ENCODE data around the gene IER5.

The IER5 gene

DNA sequence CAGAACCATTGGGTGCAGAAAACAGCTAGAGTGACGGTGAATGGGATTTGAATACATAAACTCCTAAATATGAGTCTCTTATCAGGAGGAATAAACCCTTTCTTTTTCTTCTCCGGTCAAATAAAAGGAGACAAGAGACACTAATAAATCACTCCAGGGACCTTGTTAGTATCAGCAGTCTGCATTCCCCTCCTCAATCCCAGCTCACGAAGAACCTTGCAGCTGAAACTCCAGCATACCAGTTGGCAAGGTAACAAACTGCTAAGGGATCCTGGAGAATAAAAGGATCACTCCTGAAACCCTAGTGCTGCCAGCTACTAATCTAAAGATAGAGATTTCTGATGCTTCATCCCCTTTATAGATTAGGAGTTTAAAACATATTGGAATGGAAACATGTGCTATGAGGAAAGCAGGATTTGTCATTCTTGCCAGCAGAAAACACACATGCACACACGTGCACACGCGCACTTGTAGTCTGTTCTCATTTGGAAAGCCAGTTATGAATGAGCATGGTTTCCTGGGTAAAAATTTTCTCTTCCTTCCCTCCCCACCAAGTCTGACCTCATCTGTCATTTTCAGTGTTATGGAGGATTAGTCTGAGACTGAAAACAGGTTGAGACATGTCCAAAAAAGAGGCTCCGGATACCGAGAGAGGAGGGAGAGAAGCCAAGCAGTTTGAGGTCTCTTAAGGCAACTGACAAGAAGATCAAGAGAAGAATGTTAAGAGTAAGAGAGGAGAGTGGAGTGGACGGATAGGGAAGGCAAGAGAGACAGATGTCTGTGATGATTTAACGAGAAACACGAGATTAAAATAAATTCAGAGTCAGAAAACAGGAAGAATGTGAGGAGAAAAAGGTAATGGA lies 10.9 kb downstream of the IER5 start:
- no peak for DNase-seq (ENCODE audit: low read depth in 2 of 2)

DNA sequence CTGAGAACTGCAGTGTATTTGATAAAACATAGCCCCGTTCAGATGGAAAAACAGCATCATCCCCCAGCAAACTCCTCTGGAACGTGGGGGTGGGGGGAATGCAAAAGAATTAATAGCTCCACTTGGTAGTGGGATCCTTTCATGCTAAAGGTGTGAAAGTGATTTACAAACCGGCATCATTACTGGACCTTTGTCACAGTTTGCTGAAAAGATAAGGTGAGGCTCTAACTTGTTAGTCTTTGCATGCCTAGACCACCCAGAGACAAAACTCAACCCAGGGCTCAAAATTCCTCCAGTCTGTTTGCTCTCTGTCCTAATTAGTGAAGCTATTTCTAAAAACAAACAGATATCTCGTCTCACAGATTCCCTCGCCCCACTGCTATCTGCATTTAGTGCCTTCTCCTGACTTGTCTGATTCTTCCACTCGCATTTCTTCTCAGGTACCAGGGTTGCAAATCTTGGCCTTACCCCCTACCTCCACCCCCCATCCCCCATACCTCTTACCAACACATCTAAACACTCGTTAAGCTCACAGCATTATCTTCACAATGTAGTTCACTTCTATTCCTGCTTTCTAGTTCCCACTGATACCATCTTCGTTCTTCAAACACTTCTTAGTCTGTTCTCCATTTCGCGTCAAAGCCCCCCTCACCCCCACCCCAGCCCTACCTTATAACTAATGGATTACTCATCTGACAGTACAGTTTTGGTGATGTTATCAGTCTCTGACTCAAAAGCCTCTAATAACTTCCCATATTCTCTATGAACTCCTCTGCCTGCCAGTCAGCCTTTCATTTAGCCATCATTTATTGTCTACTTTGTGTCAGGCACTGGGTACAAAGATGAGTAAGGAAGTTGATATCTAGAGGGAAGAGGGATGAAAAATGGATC lies 11.8 kb downstream of the IER5 start:
- DNase-seq (ENCODE audit: low read depth in 2 of 2), result no peak

DNA sequence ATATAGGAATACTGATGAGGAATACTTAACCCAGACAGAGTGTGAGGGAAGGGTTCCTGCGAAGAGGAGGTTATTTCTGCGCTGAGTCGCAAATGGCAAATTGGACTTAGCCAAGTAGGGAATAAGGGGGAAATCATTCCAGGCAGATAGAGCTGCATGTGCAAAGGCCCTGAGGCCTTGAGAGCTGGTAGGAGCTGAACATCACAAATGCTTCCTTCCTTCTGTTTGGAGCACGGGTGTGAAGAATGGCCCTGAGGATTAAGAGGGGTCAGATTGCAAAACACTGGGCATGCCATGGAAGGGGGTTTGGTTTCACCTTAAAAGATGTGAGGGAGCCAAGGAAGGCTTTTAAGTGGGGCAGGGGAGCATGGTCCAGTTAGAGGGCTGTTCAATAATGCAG lies 12.4 kb downstream of the IER5 start:
- DNase-seq (ENCODE audit: low read depth in 2 of 2), result no peak

DNA sequence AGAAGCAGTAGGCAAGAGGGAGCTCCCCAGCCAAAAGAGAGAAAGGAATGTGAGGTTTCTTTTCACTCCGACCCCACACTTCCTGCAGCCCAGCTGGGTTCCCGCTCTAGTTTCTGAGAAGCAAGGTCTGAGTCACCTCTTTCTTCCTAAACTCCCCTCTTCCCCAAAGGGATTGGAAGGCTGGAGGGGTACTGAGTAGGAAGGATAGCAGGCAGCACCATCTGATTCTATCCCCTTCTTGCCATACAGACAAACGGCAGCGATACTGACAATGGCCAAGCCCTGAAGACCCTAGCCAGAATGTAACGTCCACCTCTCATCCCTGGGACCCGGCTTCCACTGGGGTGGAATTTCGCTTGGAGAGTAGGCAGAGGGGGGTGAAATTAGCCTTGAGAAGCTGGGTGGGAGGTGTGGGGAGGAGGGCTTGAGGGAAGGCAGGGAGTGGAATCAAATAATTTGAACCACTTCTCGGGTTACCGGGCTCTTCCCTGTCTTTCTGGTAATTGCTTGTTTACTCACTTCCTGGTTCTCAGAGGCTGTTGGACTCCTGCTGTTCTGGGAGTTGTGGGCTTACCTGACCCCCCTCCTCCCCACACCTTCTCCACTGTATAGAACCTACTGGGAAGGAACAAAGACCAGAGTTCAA lies 13.2 kb downstream of the IER5 start:
- DNase-seq (ENCODE audit: low read depth in 2 of 2), result no peak

DNA sequence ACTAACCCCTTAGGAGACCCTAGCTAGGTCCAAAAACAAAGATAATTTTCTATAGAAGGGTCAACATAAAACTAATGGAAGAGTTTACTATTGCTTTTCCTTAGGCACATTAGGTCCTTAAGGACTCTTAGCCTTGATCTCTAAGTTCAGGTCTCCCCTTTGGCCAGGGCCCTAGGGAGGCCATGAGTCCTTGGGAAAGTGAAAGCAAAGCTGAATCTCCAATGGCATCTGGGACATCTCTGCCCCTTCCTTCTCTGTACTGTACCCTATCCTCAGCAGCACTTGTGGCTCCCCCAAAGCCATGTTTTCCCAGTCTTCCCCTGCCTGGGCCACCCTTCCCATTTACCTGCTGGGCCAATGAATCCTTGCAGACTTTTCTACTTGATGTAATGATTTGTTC lies 14.3 kb downstream of the IER5 start:
- DNase-seq (ENCODE audit: low read depth in 2 of 2), result no peak

DNA sequence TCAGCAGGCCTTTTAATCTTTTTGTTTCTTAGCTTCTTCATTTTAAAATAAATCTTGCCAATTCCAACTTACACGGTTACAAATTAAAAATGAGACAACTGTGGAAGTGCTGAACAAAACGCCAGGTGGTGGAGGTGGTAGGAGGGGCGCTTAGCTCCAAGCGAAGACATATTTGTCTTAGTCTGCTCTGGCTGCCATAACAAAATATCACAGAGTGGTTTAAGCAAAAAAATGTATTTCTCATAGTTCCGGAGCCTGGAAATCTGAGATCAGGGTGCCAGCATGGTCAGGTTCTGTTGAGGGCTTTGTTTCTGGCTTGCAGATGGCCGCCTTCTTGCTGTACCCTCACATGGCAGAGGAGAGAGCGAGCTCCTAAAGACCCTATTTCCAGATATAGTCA lies 14.9 kb downstream of the IER5 start:
- no peak for DNase-seq (ENCODE audit: low read depth in 2 of 2)

DNA sequence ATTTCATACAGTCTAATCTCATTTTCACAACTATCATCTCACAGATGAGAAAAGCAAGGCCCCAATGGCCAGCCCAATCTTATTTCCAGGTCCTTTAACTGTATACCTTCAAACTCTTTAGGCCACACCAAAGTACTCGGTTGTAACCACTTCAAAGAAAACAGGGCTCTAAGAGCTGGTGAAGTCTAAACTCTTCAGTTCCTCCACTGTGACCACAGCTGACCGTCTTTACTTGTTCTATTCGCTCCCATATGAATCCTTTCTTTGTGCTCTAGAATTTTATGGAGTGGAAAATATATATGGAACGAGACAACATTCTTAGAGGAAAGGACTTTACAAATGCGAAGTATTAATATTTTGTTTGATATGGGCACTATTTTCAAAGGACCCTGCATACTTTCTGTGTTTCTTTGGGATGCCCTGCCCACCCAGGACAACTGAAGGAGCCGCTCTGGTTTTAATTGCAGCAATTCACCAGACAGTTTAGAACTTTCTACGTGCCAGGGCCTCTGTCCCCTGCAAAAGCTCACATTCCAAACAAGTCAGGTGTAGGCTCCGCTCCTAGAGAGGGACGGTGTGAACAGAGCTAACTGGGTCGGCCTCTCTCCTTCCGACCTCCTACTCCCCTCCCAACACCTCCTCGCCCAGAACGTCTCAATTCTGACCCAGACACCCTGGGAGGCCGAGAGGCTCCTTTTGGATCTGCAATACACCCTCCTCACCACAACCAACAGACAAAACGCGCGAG lies 15.7 kb downstream of the IER5 start:
- no peak for DNase-seq (ENCODE audit: low read depth in 2 of 2)

DNA sequence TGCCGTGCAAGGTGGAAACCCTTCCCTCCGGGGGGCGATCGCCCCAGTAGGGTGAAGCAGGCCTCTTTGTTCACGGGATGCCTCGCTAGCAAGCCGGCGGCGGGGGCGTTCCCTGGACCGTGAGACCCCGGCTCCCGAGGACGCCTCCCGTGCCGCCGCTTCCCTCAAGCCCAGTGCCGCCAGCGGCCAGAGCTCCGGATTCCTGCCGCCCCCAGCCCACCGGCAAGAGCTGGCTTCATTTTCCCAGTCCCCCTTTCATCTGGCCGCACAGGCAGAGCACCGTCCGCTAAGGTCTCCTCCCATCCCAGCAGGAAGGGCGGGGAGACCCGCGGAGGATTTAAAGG lies 16.3 kb downstream of the IER5 start:
- no peak for DNase-seq (ENCODE audit: low read depth in 2 of 2)

DNA sequence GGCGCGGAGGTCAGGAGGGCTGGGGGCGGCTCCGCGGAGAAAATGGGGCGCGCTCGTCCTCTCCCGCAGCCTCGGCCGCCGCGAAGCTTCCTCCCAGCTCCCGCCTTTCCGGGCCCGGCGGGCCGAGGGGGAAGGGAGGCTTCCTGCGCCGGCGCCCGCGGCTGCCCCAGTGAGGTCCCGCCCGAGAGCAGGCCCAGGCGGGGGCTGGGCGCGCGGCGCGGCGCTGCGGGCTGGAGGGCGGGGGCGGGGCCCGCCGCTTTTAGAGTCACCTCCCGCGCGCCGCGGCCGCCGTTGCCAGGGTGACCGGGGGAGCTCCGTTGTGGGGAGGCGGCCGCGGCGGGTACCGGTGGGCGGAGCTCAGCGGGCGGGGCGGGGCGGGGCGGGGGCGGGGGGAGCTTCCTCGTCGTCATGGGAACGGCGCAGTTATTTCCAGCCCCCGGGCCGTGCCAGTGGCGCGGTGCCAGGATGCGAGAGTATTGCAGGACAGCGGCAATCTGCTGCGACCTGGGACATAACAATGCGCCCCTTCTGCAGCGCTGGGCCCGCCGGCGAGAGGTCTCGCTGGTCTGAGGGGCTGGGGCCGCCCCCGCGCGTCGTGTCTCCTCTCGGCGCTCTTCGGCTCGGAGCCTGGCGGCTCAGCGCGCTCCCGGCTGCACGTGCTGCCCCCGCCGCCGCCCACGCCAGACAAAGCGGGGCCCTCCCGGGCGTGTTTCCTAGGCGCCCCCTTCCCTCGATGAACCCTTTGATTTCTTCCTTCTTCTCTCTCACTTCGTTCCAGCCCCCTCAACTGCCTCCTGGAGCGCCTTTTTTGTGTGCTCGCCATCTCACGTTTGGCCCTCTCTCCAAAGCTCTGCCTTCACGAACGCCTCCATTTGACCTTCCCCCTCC lies 16.9 kb downstream of the IER5 start:
- peak; percentile 80 to 92 for DNase-seq (ENCODE audit: low read depth in 2 of 2)

DNA sequence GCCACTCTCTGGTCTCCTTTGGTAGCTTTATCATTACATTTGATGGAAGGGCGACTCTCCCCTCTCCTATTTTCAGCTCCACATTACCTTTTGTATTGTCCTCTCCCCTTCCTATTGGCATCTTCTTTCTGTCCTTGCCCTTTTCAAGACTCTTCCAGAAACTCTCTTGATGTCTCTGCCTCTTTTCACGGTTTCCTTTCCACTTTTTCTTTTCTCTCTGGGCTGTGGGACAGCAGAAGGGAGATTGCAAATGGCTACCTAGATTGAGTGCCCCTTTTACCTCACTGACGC lies 17.5 kb downstream of the IER5 start:
- DNase-seq (ENCODE audit: low read depth in 2 of 2), result no peak

DNA sequence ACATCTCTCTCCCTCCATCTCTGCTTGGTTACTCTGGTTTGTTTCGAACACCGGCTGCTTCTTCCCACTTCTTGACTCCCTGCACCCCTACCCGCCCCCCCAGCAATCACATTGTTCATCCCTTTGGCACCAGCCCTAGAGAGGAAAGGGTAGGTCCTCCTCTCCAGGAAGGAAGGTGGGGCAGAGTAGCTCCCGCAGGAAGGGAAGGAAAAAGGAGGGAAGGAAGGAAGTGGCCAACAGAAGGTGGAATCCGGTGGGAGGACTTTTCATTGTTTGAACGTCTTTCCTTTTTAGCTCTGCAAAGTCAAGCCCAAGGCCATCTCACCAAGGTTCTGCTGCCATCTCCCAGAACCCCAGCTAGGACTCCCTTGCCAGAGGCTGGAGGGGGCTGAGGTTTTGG lies 18.0 kb downstream of the IER5 start:
- no peak for DNase-seq (ENCODE audit: low read depth in 2 of 2)

DNA sequence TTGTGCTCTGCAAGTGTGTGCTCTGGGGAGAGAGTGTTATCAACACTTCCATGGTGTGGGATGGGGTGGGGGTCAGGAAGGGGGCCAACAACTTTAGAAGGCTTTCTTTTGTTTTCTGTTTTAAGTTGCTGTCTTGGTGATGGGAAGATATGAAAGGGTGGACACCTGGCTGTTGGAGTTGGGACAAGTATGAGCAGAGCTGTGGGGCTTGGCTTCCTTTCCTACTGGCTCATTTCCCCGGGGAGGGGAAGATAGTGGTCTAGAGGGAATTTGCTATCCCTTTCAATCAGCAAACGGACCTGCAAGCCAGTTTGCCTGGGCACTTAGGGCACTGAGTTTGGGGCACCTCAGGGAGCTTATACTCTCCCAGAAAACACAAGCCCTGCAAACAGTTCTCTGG lies 19.2 kb downstream of the IER5 start:
- no peak for DNase-seq (ENCODE audit: low read depth in 2 of 2)

DNA sequence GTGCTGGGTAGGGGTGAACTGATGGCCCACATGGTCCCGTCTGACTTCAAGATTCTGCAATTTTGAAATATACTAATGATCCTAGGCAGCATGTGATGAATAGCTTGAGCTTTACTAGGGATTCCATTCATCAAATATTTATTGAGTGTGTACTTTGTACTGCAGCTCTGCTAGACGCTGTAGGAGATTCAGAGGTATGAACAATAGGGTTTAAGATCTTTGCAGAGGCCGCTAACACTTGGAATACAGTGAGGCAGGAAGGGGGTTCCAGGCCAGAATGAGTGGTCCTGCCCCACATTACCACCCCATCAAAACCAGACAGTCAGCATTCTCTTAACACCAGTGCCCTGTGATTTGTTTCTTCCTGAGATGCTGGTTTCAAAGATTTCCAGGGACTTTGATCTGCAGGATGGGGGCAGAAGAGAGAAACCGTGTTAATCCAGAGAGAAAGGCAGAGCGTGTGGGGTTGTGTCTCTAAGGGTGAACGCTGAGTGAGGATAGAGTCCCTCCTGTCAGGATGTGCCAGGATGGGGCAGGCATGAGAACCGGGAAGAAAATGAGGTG lies 19.9 kb downstream of the IER5 start:
- DNase-seq (ENCODE audit: low read depth in 2 of 2), result no peak

DNA sequence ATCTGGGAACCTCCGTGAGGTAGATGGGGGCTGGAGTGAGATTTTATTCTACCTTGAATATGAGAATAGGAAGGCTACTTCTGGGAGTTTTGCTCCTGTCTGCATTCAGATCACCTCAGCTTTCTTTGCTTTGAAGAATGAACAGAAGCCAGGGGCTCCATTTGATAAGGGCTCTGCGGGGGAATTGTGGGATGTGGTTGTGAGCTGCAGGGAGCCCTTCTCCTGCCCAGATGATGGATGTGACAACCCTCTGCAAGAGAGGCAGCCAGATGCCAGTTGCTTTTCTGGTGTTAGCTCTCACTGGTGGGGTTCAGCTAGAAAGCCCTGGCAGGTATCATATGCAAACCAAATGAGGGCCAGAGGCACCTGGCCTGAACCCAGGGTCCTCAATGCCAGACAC lies 21.5 kb downstream of the IER5 start:
- no peak for DNase-seq (ENCODE audit: low read depth in 2 of 2)

DNA sequence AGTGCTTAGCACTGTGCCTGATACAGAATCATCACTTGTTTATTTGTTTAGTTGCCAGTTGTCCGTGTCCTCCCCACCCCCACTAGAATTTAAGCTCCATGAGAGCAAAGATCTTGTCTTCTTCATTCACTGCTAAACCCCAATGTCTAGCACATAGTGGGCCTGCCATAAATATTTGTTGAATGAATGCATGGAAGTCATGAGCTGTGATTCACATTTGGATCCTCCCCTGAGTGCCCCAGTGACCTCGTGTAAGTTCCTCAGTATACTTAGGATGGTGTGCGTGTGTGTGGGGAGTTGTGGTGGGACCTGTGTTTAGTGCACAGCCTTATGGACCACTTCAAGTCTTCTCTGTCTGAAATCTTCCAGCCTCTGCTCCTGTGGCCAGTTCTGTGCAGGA lies 23.1 kb downstream of the IER5 start:
- DNase-seq (ENCODE audit: low read depth in 2 of 2), result no peak

DNA sequence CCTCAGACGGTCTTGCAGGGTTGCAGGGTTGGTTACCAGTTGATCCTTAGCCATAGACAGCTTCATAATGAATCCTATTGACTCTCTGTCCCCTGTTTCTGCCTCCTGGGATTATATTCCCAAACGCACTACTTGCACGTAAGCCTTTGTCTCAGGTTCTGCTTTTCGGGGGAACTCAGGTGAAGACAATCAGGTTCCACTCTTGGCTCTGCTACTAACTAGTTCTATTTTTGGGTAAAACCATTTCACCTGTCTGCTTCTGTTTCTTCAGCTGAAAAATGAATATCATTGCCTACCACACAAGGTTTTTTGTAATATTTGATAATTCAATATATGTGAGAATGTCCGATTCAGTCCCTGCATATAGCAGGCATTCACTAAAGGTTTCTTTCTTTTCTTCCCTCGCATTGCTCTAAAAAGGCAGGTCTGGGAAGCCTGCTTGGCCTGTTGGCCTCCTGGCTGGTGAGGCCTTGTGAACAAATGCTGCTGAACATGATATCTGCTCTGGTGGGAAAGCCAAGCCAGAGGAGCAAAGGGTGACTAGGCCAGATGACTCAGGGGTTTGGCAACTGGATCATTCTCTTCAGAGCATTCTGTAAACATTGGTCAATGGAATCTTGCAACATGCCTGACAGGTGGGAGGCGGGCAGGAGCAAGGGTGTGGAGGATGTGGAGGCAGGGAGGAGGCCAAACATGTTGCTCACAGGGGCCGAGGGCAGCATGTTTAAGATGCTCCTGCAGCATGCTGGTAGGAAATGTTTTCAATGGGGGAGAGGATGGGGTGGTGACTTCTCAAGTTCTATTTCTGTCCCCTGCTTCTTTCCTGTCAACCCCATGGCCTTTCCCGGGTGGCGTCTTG lies 23.8 kb downstream of the IER5 start:
- no peak for DNase-seq (ENCODE audit: low read depth in 2 of 2)

DNA sequence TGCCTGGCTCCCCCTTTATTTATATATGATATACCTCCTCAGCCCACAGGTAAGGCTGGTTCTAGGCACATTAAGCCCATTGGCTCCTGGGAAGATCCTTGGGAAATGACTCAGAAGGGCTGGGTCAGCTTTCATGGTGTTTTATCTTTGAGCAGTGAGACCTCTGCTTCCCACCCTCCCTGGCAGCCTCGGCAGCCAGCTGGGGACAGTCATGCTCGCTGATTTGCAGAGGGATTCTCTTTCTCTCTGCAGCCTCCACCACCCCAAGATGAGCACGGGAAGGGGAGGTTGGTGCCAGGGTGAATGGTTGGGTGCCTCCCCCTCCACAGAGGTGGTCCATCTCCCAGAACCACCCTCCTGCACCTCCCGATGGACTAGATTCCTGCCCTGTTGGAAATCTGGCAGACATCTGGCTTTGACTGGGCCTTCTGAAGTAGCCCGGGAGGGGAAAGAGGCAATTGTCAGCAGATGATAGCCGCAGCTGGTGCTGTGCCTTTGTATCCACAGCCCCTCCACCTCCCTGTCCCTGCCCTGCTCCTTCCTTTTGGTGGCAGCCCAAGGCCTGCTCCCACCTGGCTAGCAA lies 24.6 kb downstream of the IER5 start:
- no peak for DNase-seq (ENCODE audit: low read depth in 2 of 2)

DNA sequence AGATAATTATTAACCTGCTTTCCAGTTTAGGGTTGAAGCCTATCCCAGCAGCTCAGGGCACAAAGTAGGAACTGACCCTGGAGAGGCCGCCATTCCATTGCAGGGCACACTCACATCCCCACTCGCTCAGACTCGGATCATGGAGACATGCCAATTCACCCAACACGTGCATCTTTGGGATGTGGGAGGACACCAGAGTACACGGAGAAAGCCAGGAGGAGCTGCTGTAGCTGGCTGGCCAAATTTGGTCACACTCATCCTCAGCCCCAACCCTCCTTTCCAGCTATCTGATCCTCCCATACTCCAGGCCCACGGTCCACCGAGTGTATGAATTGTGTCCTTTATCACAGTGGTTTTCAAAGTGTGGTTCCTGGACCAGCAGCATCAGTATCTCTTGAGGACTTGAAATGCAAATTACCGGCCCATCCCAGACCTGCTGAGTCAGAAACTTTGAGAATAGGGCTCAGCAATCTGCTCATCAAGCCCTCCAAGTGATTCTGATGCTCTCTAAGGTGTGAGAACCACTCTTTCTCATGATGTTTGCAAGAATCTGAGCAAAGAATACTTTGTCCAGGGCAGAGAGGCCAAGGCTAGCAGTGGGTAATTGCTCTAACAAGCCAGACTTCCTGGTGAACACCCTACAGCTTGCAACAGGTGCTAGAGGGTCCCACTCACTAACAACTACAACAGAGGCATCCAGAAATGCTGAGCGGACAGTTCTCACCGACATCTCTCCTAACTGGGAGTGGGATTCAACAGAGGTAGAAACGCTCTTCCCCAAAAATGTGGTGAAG lies 26.3 kb downstream of the IER5 start:
- DNase-seq (ENCODE audit: low read depth in 2 of 2), result no peak

DNA sequence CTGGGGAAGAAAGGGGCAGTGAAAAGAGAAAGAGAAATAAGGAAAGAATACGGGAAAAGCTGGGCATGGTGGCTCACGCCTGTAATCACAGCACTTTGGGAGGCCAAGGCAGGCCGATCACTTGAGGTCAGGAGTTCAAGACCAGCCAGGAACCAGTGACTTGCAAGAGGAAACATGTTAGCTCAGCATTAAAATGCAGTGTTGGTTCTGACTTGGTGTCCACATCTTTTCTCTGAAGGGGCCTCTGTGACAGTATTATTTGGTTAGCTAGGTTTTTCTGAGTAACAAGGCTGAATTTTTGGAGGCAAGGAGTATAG lies 26.8 kb downstream of the IER5 start:
- DNase-seq (ENCODE audit: low read depth in 2 of 2), result no peak

All from stimulated activated CD4-positive, alpha-beta T cell treated with anti-CD3 and anti-CD28 coated beads, Interleukin-1b, Interleukin-23, amount 100 ng/mL, for 1 hour (primary cell).